IMR-90 (cell line): ENCODE data around the gene TEX53. TPM values are rescaled to one million over a fixed set of nuclear protein-coding genes. Genes with fewer than 3 reads are reported as not detected.

Experiments
- ATAC-seq: fragments of 200-7000 bp; cut with Tn5 transposase; 2 replicates; pipeline ENCODE4 v1.9.1; 2020; ENCODE audit warnings: low read depth, mild to moderate bottlenecking, moderate library complexity
- BruUV-seq: library from RNA; stranded (reverse); fragments of 400-500 nt; replicated peaks from 2 replicates; lab custom pipeline; 2021; lab: Mats Ljungman, UMichigan
- CTCF ChIA-PET: fragments of 300-600 bp; formaldehyde crosslinking; extraction: SDS; loops from one replicate; lab custom pipeline; 2021; ENCODE audit warnings: antibody characterized with exemption; lab: Yijun Ruan, JAX
- POLR2A ChIA-PET: fragments of 300-600 bp; sonication (Branson Sonifier 250); formaldehyde crosslinking; loops from one replicate; lab custom pipeline; 2022; ENCODE audit warnings: antibody characterized with exemption; ENCODE audit not compliant: unreplicated experiment; lab: Charles Lee
- DNase-seq: peaks from one replicate; pipeline ENCODE4 v3.0.0; 2013
- H2AFZ ChIP-seq: replicated peaks from 2 replicates; pipeline ENCODE3; 2013; ENCODE audit warnings: low read length, mild to moderate bottlenecking; ENCODE audit not compliant: poor library complexity
- H2AK5ac ChIP-seq: 2 replicates; pipeline ENCODE4 v1.6.1; 2013; ENCODE audit warnings: low read depth, low read length, inconsistent platforms
- H2AK9ac ChIP-seq: replicated peaks from 2 replicates; pipeline ENCODE3; 2013; ENCODE audit warnings: mild to moderate bottlenecking, low read depth, low read length, moderate library complexity; ENCODE audit not compliant: poor library complexity
- H2BK120ac ChIP-seq: 2 replicates; pipeline ENCODE4 v1.6.1; 2013; ENCODE audit warnings: low read depth, low read length, inconsistent platforms
- H2BK15ac ChIP-seq: 3 replicates; pipeline ENCODE4 v1.6.1; 2013; ENCODE audit warnings: low read depth, low read length, inconsistent platforms
- H2BK20ac ChIP-seq: 2 replicates; pipeline ENCODE4 v1.6.1; 2013; ENCODE audit warnings: low read depth, mild to moderate bottlenecking, inconsistent platforms, low read length, moderate library complexity
- H2BK5ac ChIP-seq: 2 replicates; pipeline ENCODE4 v1.6.1; 2013; ENCODE audit warnings: mild to moderate bottlenecking, low read depth, low read length, inconsistent platforms; ENCODE audit not compliant: poor library complexity, severe bottlenecking
- H3K14ac ChIP-seq: replicated peaks from 2 replicates; pipeline ENCODE4 v1.6.1; 2013; ENCODE audit warnings: low read depth, low read length, inconsistent platforms
- H3K18ac ChIP-seq: 2 replicates; pipeline ENCODE4 v1.6.1; 2013; ENCODE audit warnings: low read depth, low read length, control low read depth
- H3K23ac ChIP-seq: 2 replicates; pipeline ENCODE4 v1.6.1; 2013; ENCODE audit warnings: low read depth, low read length, inconsistent platforms
- H3K27ac ChIP-seq: 2 replicates; pipeline ENCODE4 v1.5.1; 2013; ENCODE audit warnings: mild to moderate bottlenecking, control low read depth, low read length; ENCODE audit not compliant: insufficient read depth
- H3K27me3 ChIP-seq: 2 replicates; pipeline ENCODE4 v1.6.1; 2013; ENCODE audit warnings: low read length; ENCODE audit not compliant: control insufficient read depth, insufficient read depth
- H3K36me3 ChIP-seq: 2 replicates; pipeline ENCODE4 v1.6.1; 2013; ENCODE audit warnings: low read length, mixed read lengths; ENCODE audit not compliant: control insufficient read depth, insufficient read depth
- H3K4ac ChIP-seq: 2 replicates; pipeline ENCODE4 v1.6.1; 2013; ENCODE audit warnings: low read depth, low read length, inconsistent platforms
- H3K4me1 ChIP-seq: 2 replicates; pipeline ENCODE4 v1.6.1; 2013; ENCODE audit warnings: low read length, mixed read lengths; ENCODE audit not compliant: control insufficient read depth, insufficient read depth
- H3K4me2 ChIP-seq: 2 replicates; pipeline ENCODE4 v1.6.1; 2013; ENCODE audit warnings: low read depth, mild to moderate bottlenecking, control low read depth, low read length, moderate library complexity
- H3K4me3 ChIP-seq: 2 replicates; pipeline ENCODE4 v1.5.1; 2013; ENCODE audit warnings: low read depth, mild to moderate bottlenecking, control low read depth, low read length, moderate library complexity; ENCODE audit not compliant: insufficient read depth
- H3K56ac ChIP-seq: 2 replicates; pipeline ENCODE4 v1.6.1; 2013; ENCODE audit warnings: low read length, inconsistent platforms; ENCODE audit not compliant: insufficient read depth; ENCODE audit errors: extremely low read depth
- H3K79me1 ChIP-seq, 2 experiments: 2 replicates each; pipeline ENCODE4 v1.6.1; 2013; ENCODE audit warnings: low read length in 2 of 2, inconsistent platforms in 1 of 2, low read depth in 1 of 2
- H3K9ac ChIP-seq: 2 replicates; pipeline ENCODE4 v1.6.1; 2013; ENCODE audit warnings: low read depth, low read length, control low read depth
- H3K9me1 ChIP-seq: 2 replicates; pipeline ENCODE4 v1.6.1; 2013; ENCODE audit warnings: low read length, inconsistent platforms; ENCODE audit not compliant: insufficient read depth
- H3K9me3 ChIP-seq: 2 replicates; pipeline ENCODE4 v1.6.1; 2013; ENCODE audit warnings: low read length; ENCODE audit not compliant: control insufficient read depth, insufficient read depth
- H4K20me1 ChIP-seq: 2 replicates; pipeline ENCODE4 v1.6.1; 2013; ENCODE audit warnings: low read length, inconsistent platforms; ENCODE audit not compliant: insufficient read depth
- H4K5ac ChIP-seq: 2 replicates; pipeline ENCODE4 v1.6.1; 2013; ENCODE audit warnings: mild to moderate bottlenecking, low read depth, low read length, control low read depth
- H4K8ac ChIP-seq, 2 experiments: 2 replicates each; pipeline ENCODE4 v1.6.1; 2013; ENCODE audit warnings: low read depth in 2 of 2, low read length in 2 of 2, control low read depth in 1 of 2, inconsistent platforms in 1 of 2
- H4K91ac ChIP-seq: 2 replicates; pipeline ENCODE4 v1.6.1; 2013; ENCODE audit warnings: low read depth, low read length, inconsistent platforms; ENCODE audit not compliant: insufficient read depth
- CEBPB ChIP-seq: IDR thresholded peaks from 2 replicates; pipeline ENCODE4 v1.6.1; 2012; ENCODE audit warnings: low read depth, low read length, improper control_type of control experiment
- CHD1 ChIP-seq: IDR thresholded peaks from 2 replicates; pipeline ENCODE4 v1.6.1; 2012; ENCODE audit warnings: low read depth, low read length, improper control_type of control experiment
- CTCF ChIP-seq: conservative IDR thresholded peaks from 2 replicates; pipeline ENCODE4 v1.5.1; 2012; ENCODE audit warnings: mild to moderate bottlenecking, low read depth, low read length, improper control_type of control experiment
- ELK1 ChIP-seq: fragments of 150-350 bp; IDR thresholded peaks from 2 replicates; pipeline ENCODE4 v1.6.1; 2016; ENCODE audit warnings: low read depth, mild to moderate bottlenecking, low read length, moderate library complexity, borderline replicate concordance
- FOS ChIP-seq: fragments of 150-350 bp; IDR thresholded peaks from 2 replicates; pipeline ENCODE4 v1.6.1; 2016; ENCODE audit warnings: low read depth, low read length
- MAFK ChIP-seq: IDR thresholded peaks from 2 replicates; pipeline ENCODE4 v1.6.1; 2012; ENCODE audit warnings: low read depth, low read length, improper control_type of control experiment
- MAZ ChIP-seq: IDR thresholded peaks from 2 replicates; pipeline ENCODE4 v1.6.1; 2012; ENCODE audit warnings: low read depth, mild to moderate bottlenecking, low read length, improper control_type of control experiment, moderate library complexity, borderline replicate concordance
- NFE2L2 ChIP-seq: fragments of 150-350 bp; IDR thresholded peaks from 2 replicates; pipeline ENCODE4 v1.6.1; 2016; ENCODE audit warnings: low read depth, mild to moderate bottlenecking, low read length
- POLR2A ChIP-seq: IDR thresholded peaks from 2 replicates; pipeline ENCODE4 v1.6.1; 2012; ENCODE audit warnings: mild to moderate bottlenecking, low read depth, low read length
- RAD21 ChIP-seq: IDR thresholded peaks from 2 replicates; pipeline ENCODE4 v1.6.1; 2012; ENCODE audit warnings: low read length, improper control_type of control experiment
- RCOR1 ChIP-seq: IDR thresholded peaks from 2 replicates; pipeline ENCODE4 v1.6.1; 2012; ENCODE audit warnings: mild to moderate bottlenecking, low read length, improper control_type of control experiment; ENCODE audit not compliant: insufficient replicate concordance
- RFX5 ChIP-seq: IDR thresholded peaks from 2 replicates; pipeline ENCODE4 v1.8.0; 2012; ENCODE audit warnings: low read depth, mild to moderate bottlenecking, low read length, moderate library complexity
- SMC3 ChIP-seq: fragments of 150-350 bp; IDR thresholded peaks from 2 replicates; pipeline ENCODE4 v1.6.1; 2016; ENCODE audit warnings: low read depth, mild to moderate bottlenecking, antibody characterized with exemption, low read length, moderate library complexity
- USF2 ChIP-seq: fragments of 150-350 bp; IDR thresholded peaks from 2 replicates; pipeline ENCODE4 v1.6.1; 2017; ENCODE audit warnings: mild to moderate bottlenecking, antibody characterized with exemption, low read length, low read depth
- WGBS, 2 experiments: methylation state at CpG; one replicate each; pipeline versions ENCODE4 v1.1.5 to v1.1.7; 2013; ENCODE audit warnings: missing lambda C conversion rate in 2 of 2; ENCODE audit not compliant: insufficient read length in 1 of 2; ENCODE audit errors: extremely low coverage in 2 of 2; 5-methylcytosine and 5-hydroxymethylcytosine counted together
- dilution Hi-C: fragments of 300-500 bp; cut with HindIII; formaldehyde crosslinking; loops from one replicate; pipeline ENCODE4 v1.14.3; 2018; ENCODE audit warnings: low sequenced_read_pairs; ENCODE audit not compliant: unreplicated experiment
- in situ Hi-C: fragments of 300-500 bp; cut with MboI; formaldehyde crosslinking; loops from 3 replicates; pipeline ENCODE4 v1.14.3; 2019; ENCODE audit warnings: low sequenced_read_pairs, inconsistent platforms, mixed read lengths
- intact Hi-C: fragments of 100-400 bp; cut with micrococcal nuclease; formaldehyde crosslinking; loops from 2 replicates; pipeline ENCODE4 v1.10.0; 2022
- polyA plus RNA-seq, 3 experiments: library from polyadenylated mRNA; depleted of rRNA; stranded (reverse); fragments of >200 nt; gene quantifications; 2 replicates each; pipeline ENCODE4 v1.2.3, GENCODE V29; 2012; ENCODE audit warnings: low replicate concordance in 1 of 3
- total RNA-seq: library from RNA; depleted of rRNA; stranded (reverse); fragments of >200 nt; gene quantifications from 2 replicates; pipeline ENCODE4 v1.2.3, GENCODE V29; 2012

The TEX53 gene
- total and polyA plus RNA-seq, 2 of the 4 experiments (the other 2 are of a cell fraction), result not detected

- H3K4me1 ChIP-seq, result no peaks in the 10 kb centered on the region
- H3K27me3 ChIP-seq, result peaks cover 9% of the 10 kb centered on the region
- no peak overlapping the region for H2AK9ac ChIP-seq
- no peak overlapping the region for H3K18ac ChIP-seq
- H3K56ac ChIP-seq, result no peak overlapping the region
- BruUV-seq, result no TSS peak
- H3K4me3 ChIP-seq, result no peak overlapping the region
- H3K9me3 ChIP-seq, result no peaks in the 10 kb centered on the region
- ATAC-seq (no peak), DNase-seq (no peak)
- no peak overlapping the region for H2AFZ ChIP-seq
- TF ChIP-seq MAZ, result no peak
- no peak for TF ChIP-seq CHD1
- no peak for TF ChIP-seq CTCF
- TF ChIP-seq RCOR1, result no peak
- no peak for TF ChIP-seq RFX5
- no peak for TF ChIP-seq CEBPB
- TF ChIP-seq NFE2L2, result no peak
- no peak for TF ChIP-seq SMC3
- TF ChIP-seq USF2, result no peak
- TF ChIP-seq ELK1, result no peak
- TF ChIP-seq RAD21, result no peak
- TF ChIP-seq FOS, result no peak
- no peak for TF ChIP-seq POLR2A
- TF ChIP-seq MAFK, result no peak
- H3K14ac ChIP-seq, result no peak overlapping the region
- dilution Hi-C loops (no loop called here), intact Hi-C loops (no loop called here), in situ Hi-C loops (loop anchor here (5.0 kb wide), 1 partner anchor 344 kb away; no protein-coding TSS in a partner anchor)
- no peak overlapping the region for H2BK20ac ChIP-seq
- no peak overlapping the region for H2BK120ac ChIP-seq
- no peak overlapping the region for H4K5ac ChIP-seq
- WGBS, 2 experiments, result no CpG with 5 or more reads among the region's 6 CpGs
- no peak overlapping the region for H2BK5ac ChIP-seq
- H2AK5ac ChIP-seq, result no peak overlapping the region
- H3K9me1 ChIP-seq, result no peaks in the 10 kb centered on the region
- H3K4me2 ChIP-seq, result no peak overlapping the region
- H3K27ac ChIP-seq, result no peak overlapping the region
- POLR2A ChIA-PET, result no interaction called here
- no peak overlapping the region for H2BK15ac ChIP-seq
- no peak overlapping the region for H3K23ac ChIP-seq
- no peak overlapping the region for H4K8ac ChIP-seq
- no peaks in the 10 kb centered on the region for H3K36me3 ChIP-seq
- H3K9ac ChIP-seq, result no peak overlapping the region
- H4K20me1 ChIP-seq, result no peaks in the 10 kb centered on the region
- H4K91ac ChIP-seq, result no peak overlapping the region
- no peaks in the 10 kb centered on the region for H3K79me1 ChIP-seq
- CTCF ChIA-PET, result interaction anchor here (1.3 kb wide), 1 partner anchor 15 kb away, joined by 3 read pairs; no protein-coding TSS in a partner anchor
- H3K4ac ChIP-seq, result no peak overlapping the region
These were observed 10.5 kb upstream of the TEX53 start for GRCh38 chr9:114668146-114668545.
